PC-3 (cell line): ENCODE measurements around the gene ZEB2. TPM values are rescaled to one million over a fixed set of nuclear protein-coding genes. Genes with fewer than 3 reads are reported as not detected.

Experiments used
- ATAC-seq: fragments of 200-7000 bp; cut with Tn5 transposase; 2 replicates; pipeline ENCODE4 v1.9.1; 2020; ENCODE audit warnings: mild to moderate bottlenecking, moderate library complexity
- BruUV-seq: library from RNA; stranded (reverse); fragments of 400-500 nt; replicated peaks from 2 replicates; lab custom pipeline; 2021; lab: Mats Ljungman, UMichigan
- CTCF ChIA-PET: fragments of 300-600 bp; sonication (Branson Sonifier 250); formaldehyde crosslinking; loops from one replicate; lab custom pipeline; 2022; ENCODE audit warnings: antibody characterized with exemption; lab: Charles Lee
- POLR2A ChIA-PET: fragments of 300-600 bp; sonication (Branson Sonifier 250); formaldehyde crosslinking; loops from one replicate; lab custom pipeline; 2022; ENCODE audit warnings: antibody characterized with exemption; ENCODE audit not compliant: unreplicated experiment; lab: Charles Lee
- DNase-seq: peaks from one replicate; pipeline ENCODE4 v3.0.0-alpha.2; 2015
- H2AFZ ChIP-seq: fragments of 300-600 bp; sonication (generic); 2 replicates; pipeline ENCODE4 v1.6.0; 2016; ENCODE audit warnings: antibody characterized with exemption, low read length
- H3F3A ChIP-seq: fragments of 300-600 bp; sonication (generic); one replicate; pipeline ENCODE4 v1.6.0; 2017; ENCODE audit warnings: antibody characterized with exemption, low read length, control low read depth, mild to moderate bottlenecking; ENCODE audit not compliant: unreplicated experiment
- H3K27ac ChIP-seq: fragments of 300-600 bp; sonication (generic); 2 replicates; pipeline ENCODE4 v1.5.1; 2016; ENCODE audit warnings: mild to moderate bottlenecking, low read length
- H3K27me3 ChIP-seq: fragments of 300-600 bp; sonication (generic); 2 replicates; pipeline ENCODE4 v1.6.1; 2016; ENCODE audit warnings: low read length, mixed read lengths
- H3K36me3 ChIP-seq: fragments of 300-600 bp; sonication (generic); 2 replicates; pipeline ENCODE4 v1.6.1; 2016; ENCODE audit warnings: low read depth, mixed run types, low read length, mixed read lengths
- H3K4me1 ChIP-seq: fragments of 300-600 bp; sonication (generic); 2 replicates; pipeline ENCODE4 v1.5.1; 2016; ENCODE audit warnings: low read length; ENCODE audit not compliant: insufficient read depth
- H3K4me2 ChIP-seq: fragments of 300-600 bp; sonication (generic); 2 replicates; pipeline ENCODE4 v1.6.0; 2016; ENCODE audit warnings: low read length
- H3K4me3 ChIP-seq: fragments of 300-600 bp; sonication (generic); 2 replicates; pipeline ENCODE4 v1.5.1; 2016; ENCODE audit warnings: mild to moderate bottlenecking, low read length, mixed read lengths
- H3K79me2 ChIP-seq: fragments of 300-600 bp; sonication (generic); 2 replicates; pipeline ENCODE4 v1.6.1; 2017; ENCODE audit warnings: low read length, mixed read lengths
- H3K9ac ChIP-seq: fragments of 300-600 bp; sonication (generic); 2 replicates; pipeline ENCODE4 v1.6.0; 2016; ENCODE audit warnings: mild to moderate bottlenecking, low read length
- H3K9me2 ChIP-seq: fragments of 300-600 bp; sonication (generic); replicated peaks from 2 replicates; pipeline ENCODE4 v1.6.1; 2016; ENCODE audit warnings: mixed run types, low read length, mixed read lengths
- H3K9me3 ChIP-seq: fragments of 300-600 bp; sonication (generic); 2 replicates; pipeline ENCODE4 v1.6.1; 2016; ENCODE audit warnings: low read length, mixed read lengths
- H4K20me1 ChIP-seq: fragments of 300-600 bp; sonication (generic); 2 replicates; pipeline ENCODE4 v1.6.1; 2016; ENCODE audit warnings: low read length, mixed read lengths
- EZH2 ChIP-seq: fragments of 300-600 bp; sonication (generic); IDR thresholded peaks from one replicate; pipeline ENCODE4 v1.6.1; 2017; ENCODE audit warnings: antibody characterized with exemption, mild to moderate bottlenecking, low read length; ENCODE audit not compliant: unreplicated experiment
- EZH2phosphoT487 ChIP-seq: fragments of 300-600 bp; sonication (generic); IDR thresholded peaks from 2 replicates; pipeline ENCODE4 v1.6.1; 2018; ENCODE audit warnings: mild to moderate bottlenecking, antibody characterized with exemption, low read length, borderline replicate concordance
- intact Hi-C: fragments of 100-400 bp; cut with micrococcal nuclease; formaldehyde crosslinking; loops from 2 replicates; pipeline ENCODE4 v1.9.0; 2023
- total RNA-seq: library from RNA; depleted of rRNA; stranded (reverse); fragments of >200 nt; gene quantifications from 2 replicates; pipeline ENCODE4 v1.2.3, GENCODE V29; 2014
- TF ChIP-seq, protein P1 (sequence below): fragments of 300-600 bp; sonication (generic); conservative IDR thresholded peaks from 2 replicates; pipeline ENCODE4 v1.5.1; 2017; ENCODE audit warnings: antibody characterized with exemption, low read depth, mild to moderate bottlenecking, low read length

Gene ZEB2
- total RNA-seq, 1 experiment from 2014 or later, result 1.1 TPM

- TF ChIP-seq EZH2phosphoT487 (no peak), EZH2 (no peak)
- TF ChIP-seq, protein P1, sequence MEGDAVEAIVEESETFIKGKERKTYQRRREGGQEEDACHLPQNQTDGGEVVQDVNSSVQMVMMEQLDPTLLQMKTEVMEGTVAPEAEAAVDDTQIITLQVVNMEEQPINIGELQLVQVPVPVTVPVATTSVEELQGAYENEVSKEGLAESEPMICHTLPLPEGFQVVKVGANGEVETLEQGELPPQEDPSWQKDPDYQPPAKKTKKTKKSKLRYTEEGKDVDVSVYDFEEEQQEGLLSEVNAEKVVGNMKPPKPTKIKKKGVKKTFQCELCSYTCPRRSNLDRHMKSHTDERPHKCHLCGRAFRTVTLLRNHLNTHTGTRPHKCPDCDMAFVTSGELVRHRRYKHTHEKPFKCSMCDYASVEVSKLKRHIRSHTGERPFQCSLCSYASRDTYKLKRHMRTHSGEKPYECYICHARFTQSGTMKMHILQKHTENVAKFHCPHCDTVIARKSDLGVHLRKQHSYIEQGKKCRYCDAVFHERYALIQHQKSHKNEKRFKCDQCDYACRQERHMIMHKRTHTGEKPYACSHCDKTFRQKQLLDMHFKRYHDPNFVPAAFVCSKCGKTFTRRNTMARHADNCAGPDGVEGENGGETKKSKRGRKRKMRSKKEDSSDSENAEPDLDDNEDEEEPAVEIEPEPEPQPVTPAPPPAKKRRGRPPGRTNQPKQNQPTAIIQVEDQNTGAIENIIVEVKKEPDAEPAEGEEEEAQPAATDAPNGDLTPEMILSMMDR, result no peak
- no peak overlapping the region for H3K9ac ChIP-seq
- ATAC-seq (no peak), DNase-seq (no peak)
- H3K27me3 ChIP-seq, result no peaks in the 10 kb centered on the region
- no peaks in the 10 kb centered on the region for H3K9me3 ChIP-seq
- no peak overlapping the region for H3K27ac ChIP-seq
- no peaks in the 10 kb centered on the region for H3K36me3 ChIP-seq
- H3K9me2 ChIP-seq, result no peaks in the 10 kb centered on the region
- no peaks in the 10 kb centered on the region for H4K20me1 ChIP-seq
- no peaks in the 10 kb centered on the region for H3K79me2 ChIP-seq
- H3K4me1 ChIP-seq, result no peaks in the 10 kb centered on the region
- no peaks in the 10 kb centered on the region for H3F3A ChIP-seq
- no peak overlapping the region for H2AFZ ChIP-seq
- CTCF ChIA-PET, result no interaction called here
- no TSS peak for BruUV-seq
- intact Hi-C loops, result no loop called here
- H3K4me2 ChIP-seq, result no peak overlapping the region
- POLR2A ChIA-PET, result no interaction called here
- no peak overlapping the region for H3K4me3 ChIP-seq
Measured at GRCh38 chr2:144566448-144566847, 46.5 kb upstream of the ZEB2 start.

GRCh38 chr2:144560251-144560650 lies 40.3 kb upstream of the ZEB2 start:
- ATAC-seq, result no peak
- Histone ChIP-seq H3K4me2 (no peak overlapping the region), H3K27ac (no peak overlapping the region), H2AFZ (no peak overlapping the region), H3F3A (no peaks in the 10 kb centered on the region), H3K27me3 (no peaks in the 10 kb centered on the region), H3K9me2 (no peaks in the 10 kb centered on the region), H3K9me3 (no peaks in the 10 kb centered on the region), H3K36me3 (no peaks in the 10 kb centered on the region), H3K4me1 (peaks cover 2% of the 10 kb centered on the region), H3K79me2 (no peaks in the 10 kb centered on the region), H3K9ac (no peak overlapping the region), H3K4me3 (no peak overlapping the region), H4K20me1 (no peaks in the 10 kb centered on the region)
- BruUV-seq, result no TSS peak
- TF ChIP-seq EZH2, result no peak
- DNase-seq, result no peak
- CTCF ChIA-PET, result no interaction called here
- intact Hi-C loops, result no loop called here
- POLR2A ChIA-PET, result no interaction called here

DNA sequence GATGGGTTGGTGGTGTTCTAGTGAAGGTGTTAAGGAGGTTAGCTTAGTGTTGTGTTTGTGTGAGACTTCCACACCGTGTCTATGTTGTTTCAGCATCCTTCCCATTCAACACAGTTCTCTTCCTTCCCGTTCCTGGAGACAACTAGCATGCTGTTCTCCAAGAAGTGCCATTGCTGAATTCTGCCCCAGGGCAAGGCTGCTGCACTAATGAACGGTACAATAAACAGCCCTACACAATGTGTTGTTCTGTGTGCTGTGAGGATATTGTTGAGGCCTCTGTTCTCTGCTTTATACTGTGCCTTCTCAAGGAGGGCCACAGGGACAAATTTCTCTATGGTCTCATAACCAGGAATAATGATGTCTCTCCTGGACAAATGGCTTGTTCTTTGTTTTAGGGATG lies 39.8 kb upstream of the ZEB2 start:
- H3K9me2 ChIP-seq, result no peaks in the 10 kb centered on the region
- H3K27me3 ChIP-seq, result no peaks in the 10 kb centered on the region
- no peaks in the 10 kb centered on the region for H3K9me3 ChIP-seq
- no peaks in the 10 kb centered on the region for H3K36me3 ChIP-seq
- H3K4me1 ChIP-seq, result peaks cover 8% of the 10 kb centered on the region
- DNase-seq (no peak), ATAC-seq (no peak)
- no peak overlapping the region for H3K4me2 ChIP-seq
- no TSS peak for BruUV-seq
- H2AFZ ChIP-seq, result no peak overlapping the region
- intact Hi-C loops, result loop anchor here (10.0 kb wide), 2 partner anchors 85 to 1195 kb away; no protein-coding TSS in a partner anchor
- H3K27ac ChIP-seq, result no peak overlapping the region
- ChIA-PET CTCF (no interaction called here), POLR2A (no interaction called here)
- no peak for TF ChIP-seq EZH2
- TF ChIP-seq, protein P1, result no peak
- no peak for TF ChIP-seq EZH2phosphoT487
- H3K9ac ChIP-seq, result no peak overlapping the region
- no peak overlapping the region for H3K4me3 ChIP-seq
- no peaks in the 10 kb centered on the region for H3F3A ChIP-seq
- no peaks in the 10 kb centered on the region for H4K20me1 ChIP-seq
- H3K79me2 ChIP-seq, result no peaks in the 10 kb centered on the region
